ENCODE measurements around the gene CDK5. TPM values are rescaled to one million over a fixed set of nuclear protein-coding genes. Genes with fewer than 3 reads are reported as not detected.
A peak's percentile ranks its signal among the peaks of the same experiment; 100 is the strongest.

Gene CDK5
- total and polyA plus RNA-seq, 2 donors from 2014 or later = 9.1 to 21.5 TPM

- peak within 1 kb of the TSS; percentile 85 to 88 for H3K27ac ChIP-seq (ENCODE audit: low read depth in 2 of 2, low read length in 2 of 2)
- H3K4me1 ChIP-seq (ENCODE audit: control insufficient read depth in 2 of 3, insufficient read depth in 2 of 3, low read depth in 1 of 3, low read length in 3 of 3) = peaks cover 0 to 43% (median 6%) of the 10 kb centered on the region in 3 donors
- H3K27me3 ChIP-seq (ENCODE audit: control insufficient read depth, insufficient read depth, low read length) = no peaks in the 10 kb centered on the region
- no peak for TF ChIP-seq CTCF (IDR thresholded peaks at IDR 0.05; ENCODE audit: borderline replicate concordance, extremely low read depth, insufficient read depth)
- peak within 1 kb of the TSS; percentile 79 to 91 (median 89) for H3K4me3 ChIP-seq (ENCODE audit: low read length in 3 of 3)
- H3K9ac ChIP-seq (ENCODE audit: low read length in 3 of 3) = peak within 1 kb of the TSS; percentile 60 to 91 (median 61)
- intact Hi-C loops (cut with DNase I) = no loop called here
- DNase-seq = peak; percentile 92 to 98 (median 95)
- no peaks in the 10 kb centered on the region for H3K9me3 ChIP-seq (ENCODE audit: control insufficient read depth in 2 of 3, insufficient read depth in 1 of 3, low read length in 3 of 3)
- no peak for FAIRE-seq
- H3K36me3 ChIP-seq (ENCODE audit: control insufficient read depth in 2 of 3, insufficient read depth in 3 of 3, low read length in 3 of 3) = peaks cover 0 to 3% (median 2%) of the 10 kb centered on the region in 3 donors
Measured at GRCh38 chr7:151080522-151081169, 22.9 kb upstream of the CDK5 start, which contains the start of gene FASTK. TSS of gene FASTK (minus strand) at chr7:151080809. CDS start at chr7:151080766, 43 bp downstream.

- intact Hi-C loops (cut with DNase I) = no loop called here
- H3K9ac ChIP-seq (ENCODE audit: low read length in 3 of 3) = peak overlapping the region; percentile 60 to 91 (median 61)
- no peaks in the 10 kb centered on the region for H3K9me3 ChIP-seq (ENCODE audit: control insufficient read depth in 2 of 3, insufficient read depth in 1 of 3, low read length in 3 of 3)
- H3K4me1 ChIP-seq (ENCODE audit: control insufficient read depth in 2 of 3, insufficient read depth in 2 of 3, low read depth in 1 of 3, low read length in 3 of 3) = peaks cover 0 to 40% (median 6%) of the 10 kb centered on the region in 3 donors
- H3K27me3 ChIP-seq (ENCODE audit: control insufficient read depth, insufficient read depth, low read length) = no peaks in the 10 kb centered on the region
- TF ChIP-seq CTCF (IDR thresholded peaks at IDR 0.05; ENCODE audit: borderline replicate concordance, extremely low read depth, insufficient read depth) = no peak
- peaks cover 0 to 5% (median 3%) of the 10 kb centered on the region in 3 donors for H3K36me3 ChIP-seq (ENCODE audit: control insufficient read depth in 2 of 3, insufficient read depth in 3 of 3, low read length in 3 of 3)
- DNase-seq (peak in 3 of 5 donors; percentile 25 to 77 (median 51)), FAIRE-seq (no peak)
- peak overlapping the region; percentile 82 to 88 for H3K27ac ChIP-seq (ENCODE audit: low read depth in 2 of 2, low read length in 2 of 2)
- peak overlapping the region; percentile 79 to 91 (median 89) for H3K4me3 ChIP-seq (ENCODE audit: low read length in 3 of 3)
Measured at GRCh38 chr7:151080067-151080521, 22.4 kb upstream of the CDK5 start.

GRCh38 chr7:151079199-151079910 is 21.7 kb upstream of the CDK5 start:
- DNase-seq (peak in 2 of 5 donors; percentile 61 to 70), FAIRE-seq (no peak)
- Histone ChIP-seq H3K27me3 (ENCODE audit: control insufficient read depth, insufficient read depth, low read length) (no peaks in the 10 kb centered on the region), H3K4me1 (ENCODE audit: control insufficient read depth in 2 of 3, insufficient read depth in 2 of 3, low read depth in 1 of 3, low read length in 3 of 3) (peaks cover 0 to 40% (median 6%) of the 10 kb centered on the region in 3 donors), H3K4me3 (ENCODE audit: low read length in 3 of 3) (peak overlapping the region in 2 of 3 donors; percentile 89 to 91), H3K27ac (ENCODE audit: low read depth in 2 of 2, low read length in 2 of 2) (no peak overlapping the region), H3K9ac (ENCODE audit: low read length in 3 of 3) (peak overlapping the region in 1 of 3 donors; percentile 61), H3K9me3 (ENCODE audit: control insufficient read depth in 2 of 3, insufficient read depth in 1 of 3, low read length in 3 of 3) (no peaks in the 10 kb centered on the region), H3K36me3 (ENCODE audit: control insufficient read depth in 2 of 3, insufficient read depth in 3 of 3, low read length in 3 of 3) (peaks cover 2 to 12% (median 9%) of the 10 kb centered on the region in 3 donors)
- intact Hi-C loops (cut with DNase I) = no loop called here
- no peak for TF ChIP-seq CTCF (IDR thresholded peaks at IDR 0.05; ENCODE audit: borderline replicate concordance, extremely low read depth, insufficient read depth)
